T-helper 22 cell (primary cell): Measurements from ENCODE around the gene DONSON.

Source experiments
- DNase-seq: peaks from one replicate; pipeline ENCODE4 v3.0.0-alpha.2; 2020; ENCODE audit warnings: low read depth

The DONSON gene

DNA sequence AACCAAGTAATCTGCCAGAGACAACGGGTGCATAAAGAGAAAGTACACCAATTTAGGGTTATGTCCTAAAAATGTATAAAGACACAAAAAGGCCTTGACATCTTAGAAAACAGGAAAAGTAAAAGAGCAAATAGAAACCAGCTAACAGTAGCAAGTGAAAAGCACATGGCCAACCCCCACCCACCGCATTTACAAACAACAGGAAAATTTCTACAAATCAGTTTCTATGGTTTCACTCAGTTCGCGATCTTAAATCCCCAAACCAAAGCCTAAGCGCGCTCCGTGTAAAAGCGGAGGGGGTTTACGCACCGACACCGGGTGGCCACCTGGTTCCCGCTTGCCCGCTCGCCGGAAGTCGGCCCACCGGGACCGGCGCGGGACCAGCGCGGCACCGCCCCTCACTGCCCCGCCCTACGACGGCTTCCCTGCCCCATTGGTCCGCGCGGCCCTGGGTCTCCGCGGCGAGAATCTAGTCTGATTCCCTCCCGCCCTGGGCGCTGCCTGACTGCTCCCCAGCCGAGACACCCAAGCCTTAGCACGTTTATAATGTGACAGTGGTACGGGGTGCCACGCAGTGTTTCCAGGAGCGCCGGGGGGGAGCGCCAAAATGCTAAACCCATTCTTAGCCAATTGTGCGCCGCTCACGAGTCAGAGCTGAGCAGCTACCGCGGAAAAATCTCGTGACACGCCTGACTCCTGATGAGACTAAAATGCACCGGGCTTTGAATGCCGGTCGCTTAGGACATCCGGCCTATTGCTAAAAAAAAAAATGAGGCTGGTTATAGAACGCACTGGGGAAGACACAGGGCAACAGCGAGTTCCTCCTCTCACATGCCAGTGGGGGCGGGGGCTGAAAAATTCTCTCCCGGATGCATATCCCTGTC, 46.5 kb downstream of the DONSON start, which contains the start of gene GART:
GART (minus strand) TSS at position 362 of the 884 bp plus-strand sequence. CDS start 2,802 bp downstream, outside the sequence.
- DNase-seq: peak; percentile 75

GRCh38 chr21:33541105-33541711, 47.3 kb downstream of the DONSON start:
- no peak for DNase-seq

- DNase-seq: no peak
Observed at GRCh38 chr21:33540711-33541104, 47.8 kb downstream of the DONSON start.

GRCh38 chr21:33539616-33540015, 48.9 kb downstream of the DONSON start:
- no peak for DNase-seq

DNA sequence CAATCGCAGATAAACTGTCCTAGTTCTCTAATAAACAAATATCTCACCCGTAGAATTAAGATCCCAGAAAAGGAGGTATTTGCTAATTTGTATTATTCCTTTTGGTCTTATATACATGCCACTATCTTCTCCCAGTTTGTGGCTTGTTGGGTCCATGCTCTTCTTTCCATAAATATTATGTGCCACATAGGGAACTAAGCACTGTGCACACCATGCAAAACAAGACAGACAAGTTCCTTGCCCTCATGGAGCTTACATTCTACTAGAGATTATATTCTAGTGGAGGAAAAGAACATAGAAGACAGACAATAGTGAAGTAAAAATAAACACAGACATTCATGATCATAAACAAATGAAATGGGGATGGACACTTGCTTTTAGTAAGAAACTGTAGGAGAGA, 51.3 kb downstream of the DONSON start:
- DNase-seq: no peak

DNA sequence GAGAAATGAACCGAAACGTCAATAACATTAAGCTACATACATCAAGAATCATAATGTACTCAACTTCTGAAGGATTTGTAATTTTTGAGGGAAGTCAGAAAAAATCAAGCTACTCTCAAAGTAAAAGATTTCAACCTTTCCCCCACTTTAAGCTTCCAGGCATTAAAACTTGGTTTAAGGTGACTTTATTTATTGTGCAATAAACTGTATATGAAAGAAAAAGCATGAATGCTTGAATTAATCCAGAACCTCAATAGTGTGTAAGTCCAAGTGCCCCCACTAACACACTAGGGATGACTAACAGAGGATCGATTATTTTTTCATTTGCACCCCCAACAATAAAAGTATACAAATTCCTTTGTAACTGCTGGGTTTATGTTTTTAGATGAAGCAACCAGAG, 57.5 kb downstream of the DONSON start:
- no peak for DNase-seq
